ENCODE results near the gene TMEM131. TPM values are rescaled to one million over a fixed set of nuclear protein-coding genes. Genes with fewer than 3 reads are reported as not detected.
"Not testable (repeated sequence)": the region's sequence is repeated elsewhere in the genome, so short reads cannot be mapped to it uniquely, and the experiment has no call there.

TMEM131 gene
- total RNA-seq, 2 donors from 2014 or later, result 49.5 to 52.0 TPM

GRCh38 chr2:97858442-97858841 lies 137.3 kb downstream of the TMEM131 start:
- TF ChIP-seq CTCF (IDR thresholded peaks at IDR 0.05), result no peak
- Histone ChIP-seq H3K4me3 (no peak overlapping the region), H3K4me1 (ENCODE audit: control insufficient read depth in 1 of 2, low read depth in 2 of 2) (no peaks in the 10 kb centered on the region), H3K27ac (no peak overlapping the region), H3K9me3 (no peaks in the 10 kb centered on the region), H3K27me3 (replicated peaks; ENCODE audit: insufficient read depth) (no peaks in the 10 kb centered on the region), H3K36me3 (no peaks in the 10 kb centered on the region)
- DNase-seq (ENCODE audit: low spot score), result no peak
- ATAC-seq (ENCODE audit: insufficient number of reproducible peaks, low FRiP score, low read depth), result no peak

- no peaks in the 10 kb centered on the region for H3K27me3 ChIP-seq (replicated peaks; ENCODE audit: insufficient read depth)
- no peak overlapping the region for H3K27ac ChIP-seq
- no peaks in the 10 kb centered on the region for H3K36me3 ChIP-seq
- no peak for TF ChIP-seq CTCF (IDR thresholded peaks at IDR 0.05)
- no peaks in the 10 kb centered on the region for H3K9me3 ChIP-seq
- no peak overlapping the region for H3K4me3 ChIP-seq
- no peaks in the 10 kb centered on the region for H3K4me1 ChIP-seq (ENCODE audit: control insufficient read depth in 1 of 2, low read depth in 2 of 2)
- DNase-seq (ENCODE audit: low spot score) (no peak), ATAC-seq (ENCODE audit: insufficient number of reproducible peaks, low FRiP score, low read depth) (no peak)
Measured at GRCh38 chr2:97857553-97857952, 138.2 kb downstream of the TMEM131 start.

- H3K36me3 ChIP-seq; H3K27me3 ChIP-seq (replicated peaks; ENCODE audit: insufficient read depth); H3K9me3 ChIP-seq; H3K4me1 ChIP-seq (ENCODE audit: control insufficient read depth in 1 of 2, low read depth in 2 of 2); DNase-seq (ENCODE audit: low spot score); H3K4me3 ChIP-seq; ATAC-seq (ENCODE audit: insufficient number of reproducible peaks, low FRiP score, low read depth); H3K27ac ChIP-seq: not testable (repeated sequence)
Measured at GRCh38 chr2:97853057-97853456, 142.7 kb downstream of the TMEM131 start.

- no peak overlapping the region for H3K4me3 ChIP-seq
- DNase-seq (ENCODE audit: low spot score) (no peak), ATAC-seq (ENCODE audit: insufficient number of reproducible peaks, low FRiP score, low read depth) (no peak)
- H3K4me1 ChIP-seq (ENCODE audit: control insufficient read depth in 1 of 2, low read depth in 2 of 2), result no peaks in the 10 kb centered on the region
- H3K27ac ChIP-seq, result no peak overlapping the region
- no peak for TF ChIP-seq CTCF (IDR thresholded peaks at IDR 0.05)
- H3K36me3 ChIP-seq, result no peaks in the 10 kb centered on the region
- no peaks in the 10 kb centered on the region for H3K27me3 ChIP-seq (replicated peaks; ENCODE audit: insufficient read depth)
- H3K9me3 ChIP-seq, result no peaks in the 10 kb centered on the region
Measured at GRCh38 chr2:97851172-97851571, 144.6 kb downstream of the TMEM131 start.

GRCh38 chr2:97849881-97850528 lies 145.7 kb downstream of the TMEM131 start:
- no peak overlapping the region for H3K4me3 ChIP-seq
- H3K36me3 ChIP-seq, result no peaks in the 10 kb centered on the region
- H3K9me3 ChIP-seq, result no peaks in the 10 kb centered on the region
- no peak for TF ChIP-seq CTCF (IDR thresholded peaks at IDR 0.05)
- no peak overlapping the region for H3K27ac ChIP-seq
- no peaks in the 10 kb centered on the region for H3K27me3 ChIP-seq (replicated peaks; ENCODE audit: insufficient read depth)
- DNase-seq (ENCODE audit: low spot score), result no peak
- ATAC-seq (ENCODE audit: insufficient number of reproducible peaks, low FRiP score, low read depth), result no peak
- no peaks in the 10 kb centered on the region for H3K4me1 ChIP-seq (ENCODE audit: control insufficient read depth in 1 of 2, low read depth in 2 of 2)

DNA sequence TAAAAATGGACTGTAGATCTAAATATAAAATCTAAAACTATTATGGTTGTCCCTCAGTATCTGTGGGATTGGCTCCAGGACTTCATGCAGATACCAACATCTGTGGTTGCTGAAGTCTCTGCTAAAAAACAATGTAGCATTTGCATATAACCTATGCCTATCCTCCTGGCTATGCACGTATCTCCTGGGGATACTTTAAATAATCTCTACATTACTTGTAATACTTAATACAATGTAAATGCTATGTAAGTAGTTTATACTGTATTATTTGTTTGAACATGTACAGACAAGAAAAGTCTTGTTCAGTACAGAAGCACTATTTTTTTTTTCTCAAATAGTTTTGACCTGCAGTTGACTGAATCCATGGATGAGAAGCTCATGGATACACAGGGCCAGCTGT lies 147.4 kb downstream of the TMEM131 start:
- no peak overlapping the region for H3K27ac ChIP-seq
- no peak overlapping the region for H3K4me3 ChIP-seq
- H3K9me3 ChIP-seq, result no peaks in the 10 kb centered on the region
- no peaks in the 10 kb centered on the region for H3K36me3 ChIP-seq
- TF ChIP-seq CTCF (IDR thresholded peaks at IDR 0.05), result no peak
- ATAC-seq (ENCODE audit: insufficient number of reproducible peaks, low FRiP score, low read depth) (no peak), DNase-seq (ENCODE audit: low spot score) (no peak)
- no peaks in the 10 kb centered on the region for H3K27me3 ChIP-seq (replicated peaks; ENCODE audit: insufficient read depth)
- no peaks in the 10 kb centered on the region for H3K4me1 ChIP-seq (ENCODE audit: control insufficient read depth in 1 of 2, low read depth in 2 of 2)

DNA sequence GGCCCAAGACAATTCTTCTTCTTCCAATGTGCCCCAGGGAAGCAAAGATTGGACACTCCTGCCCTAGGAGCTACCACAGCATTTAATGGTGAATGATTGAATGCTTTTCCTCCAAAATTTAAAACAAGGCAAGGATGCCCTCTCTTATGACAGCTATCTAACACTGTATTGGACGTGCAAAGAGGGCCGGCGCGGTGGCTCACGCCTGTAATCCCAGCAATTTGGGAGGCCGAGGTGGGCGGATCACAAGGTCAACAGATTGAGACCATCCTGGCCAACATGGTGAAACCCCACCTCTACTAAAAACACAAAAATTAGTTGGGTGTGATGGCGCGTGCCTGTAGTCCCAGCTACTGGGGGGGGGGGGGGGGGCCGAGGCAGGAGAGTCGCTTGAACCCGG lies 149.0 kb downstream of the TMEM131 start:
- DNase-seq (ENCODE audit: low spot score); H3K4me3 ChIP-seq; ATAC-seq (ENCODE audit: insufficient number of reproducible peaks, low FRiP score, low read depth); H3K9me3 ChIP-seq; H3K4me1 ChIP-seq (ENCODE audit: control insufficient read depth in 1 of 2, low read depth in 2 of 2); H3K27me3 ChIP-seq (replicated peaks; ENCODE audit: insufficient read depth); H3K27ac ChIP-seq; H3K36me3 ChIP-seq: not testable (repeated sequence)

Measured in thoracic aorta (tissue), 2 donors.